ENCODE data around the gene CYB561D2. TPM values are rescaled to one million over a fixed set of nuclear protein-coding genes. Genes with fewer than 3 reads are reported as not detected.

CYB561D2 gene
- total and polyA plus RNA-seq, 2 of the 13 experiments (the other 11 are each of a cell fraction or from before 2014, with no cell fraction given) = 11.1 to 17.2 TPM

DNA sequence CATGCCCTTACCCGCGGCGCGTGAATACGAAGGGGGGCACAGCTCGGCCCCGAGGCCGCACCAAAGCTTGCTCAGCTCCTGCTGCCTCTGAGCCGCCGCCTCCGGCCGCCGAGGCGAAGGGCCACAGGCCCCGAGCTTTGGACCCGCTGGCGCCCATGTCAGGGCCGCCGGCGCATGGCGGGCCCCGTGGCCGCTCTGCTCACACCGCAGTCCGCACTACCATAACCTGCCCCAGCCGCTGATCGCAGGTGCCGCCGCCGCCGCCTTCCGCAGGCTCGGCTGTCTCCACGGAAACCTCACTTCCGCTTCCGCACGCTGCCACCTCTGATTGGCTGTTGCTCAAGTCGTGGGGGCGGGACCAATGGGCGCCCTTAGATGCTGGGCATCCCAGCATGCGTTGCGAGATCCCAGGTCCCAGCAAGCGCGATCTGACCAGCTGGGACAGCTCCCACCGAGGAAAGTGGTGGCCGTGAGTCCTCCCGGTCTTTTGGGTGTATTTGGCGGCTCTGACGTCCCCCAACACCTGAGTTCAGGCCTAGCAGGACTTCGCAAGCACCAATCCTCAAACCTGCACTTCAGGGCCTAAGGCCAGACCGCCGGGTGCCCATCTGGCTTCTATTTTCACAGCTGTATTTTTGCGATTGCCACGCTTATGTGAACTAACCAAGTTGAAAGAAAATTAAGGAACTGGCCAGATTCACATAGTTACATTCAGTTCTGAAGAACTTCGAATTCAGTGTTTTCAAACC, 22.5 kb upstream of the CYB561D2 start, which contains the start of gene TUSC2 (continued):
- TF ChIP-seq, protein P1, sequence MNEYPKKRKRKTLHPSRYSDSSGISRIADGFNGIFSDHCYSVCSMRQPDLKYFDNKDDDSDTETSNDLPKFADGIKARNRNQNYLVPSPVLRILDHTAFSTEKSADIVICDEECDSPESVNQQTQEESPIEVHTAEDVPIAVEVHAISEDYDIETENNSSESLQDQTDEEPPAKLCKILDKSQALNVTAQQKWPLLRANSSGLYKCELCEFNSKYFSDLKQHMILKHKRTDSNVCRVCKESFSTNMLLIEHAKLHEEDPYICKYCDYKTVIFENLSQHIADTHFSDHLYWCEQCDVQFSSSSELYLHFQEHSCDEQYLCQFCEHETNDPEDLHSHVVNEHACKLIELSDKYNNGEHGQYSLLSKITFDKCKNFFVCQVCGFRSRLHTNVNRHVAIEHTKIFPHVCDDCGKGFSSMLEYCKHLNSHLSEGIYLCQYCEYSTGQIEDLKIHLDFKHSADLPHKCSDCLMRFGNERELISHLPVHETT (CRISPR knock-in tag; conservative IDR thresholded peaks at IDR 0.05) = 0 out of 2 replicates have a peak, but pooled peaks have one; percentile 33
- TF ChIP-seq, protein P2, sequence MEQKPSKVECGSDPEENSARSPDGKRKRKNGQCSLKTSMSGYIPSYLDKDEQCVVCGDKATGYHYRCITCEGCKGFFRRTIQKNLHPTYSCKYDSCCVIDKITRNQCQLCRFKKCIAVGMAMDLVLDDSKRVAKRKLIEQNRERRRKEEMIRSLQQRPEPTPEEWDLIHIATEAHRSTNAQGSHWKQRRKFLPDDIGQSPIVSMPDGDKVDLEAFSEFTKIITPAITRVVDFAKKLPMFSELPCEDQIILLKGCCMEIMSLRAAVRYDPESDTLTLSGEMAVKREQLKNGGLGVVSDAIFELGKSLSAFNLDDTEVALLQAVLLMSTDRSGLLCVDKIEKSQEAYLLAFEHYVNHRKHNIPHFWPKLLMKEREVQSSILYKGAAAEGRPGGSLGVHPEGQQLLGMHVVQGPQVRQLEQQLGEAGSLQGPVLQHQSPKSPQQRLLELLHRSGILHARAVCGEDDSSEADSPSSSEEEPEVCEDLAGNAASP (CRISPR knock-in tag; IDR thresholded peaks at IDR 0.05; ENCODE audit: borderline replicate concordance) = peak; percentile 45
- TF ChIP-seq MZF1 (CRISPR knock-in tag; IDR thresholded peaks at IDR 0.05; ENCODE audit: borderline replicate concordance) (no peak), ZBTB7B (CRISPR knock-in tag; IDR thresholded peaks at IDR 0.05) (no peak), MAFK (conservative IDR thresholded peaks at IDR 0.05 in 1 of 2, IDR thresholded peaks at IDR 0.05 in 1 of 2; ENCODE audit: low read length in 2 of 2) (no peak), U2AF2 (IDR thresholded peaks at IDR 0.05; ENCODE audit: low read depth, low read length) (no peak), KLF13 (CRISPR knock-in tag; IDR thresholded peaks at IDR 0.05) (no peak), ZNF883 (CRISPR knock-in tag; IDR thresholded peaks at IDR 0.05; ENCODE audit: not compliant biosample characterization) (peak; percentile 52), NFKB2 (CRISPR knock-in tag; IDR thresholded peaks at IDR 0.05; ENCODE audit: borderline replicate concordance) (peak; percentile 83; the same call in 1 of the 2 replicates), KLF11 (CRISPR knock-in tag; IDR thresholded peaks at IDR 0.05) (0 out of 2 replicates have a peak, but pooled peaks have one; percentile 31), AGO1 (IDR thresholded peaks at IDR 0.05; ENCODE audit: low read depth, low read length, poor library complexity, severe bottlenecking) (peak; percentile 97), ZNF780A (CRISPR knock-in tag; IDR thresholded peaks at IDR 0.05) (no peak), PRMT3 (CRISPR knock-in tag; IDR thresholded peaks at IDR 0.05; ENCODE audit: borderline replicate concordance, low read depth) (no peak), ZFAT (CRISPR knock-in tag; conservative IDR thresholded peaks at IDR 0.05) (no peak)
- TF ChIP-seq, protein P3, sequence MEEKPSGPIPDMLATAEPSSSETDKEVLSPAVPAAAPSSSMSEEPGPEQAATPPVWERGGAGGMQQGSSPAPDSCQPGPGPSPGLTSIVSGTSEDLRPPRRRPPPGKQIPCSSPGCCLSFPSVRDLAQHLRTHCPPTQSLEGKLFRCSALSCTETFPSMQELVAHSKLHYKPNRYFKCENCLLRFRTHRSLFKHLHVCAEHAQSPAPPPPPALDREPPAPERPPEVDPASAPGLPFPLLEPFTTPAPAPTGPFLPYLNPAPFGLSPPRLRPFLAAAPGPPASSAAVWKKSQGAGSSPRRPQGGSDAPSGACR (CRISPR knock-in tag; IDR thresholded peaks at IDR 0.05) = peak; percentile 30; the same call in 1 of the 2 replicates
- TF ChIP-seq, protein P4, sequence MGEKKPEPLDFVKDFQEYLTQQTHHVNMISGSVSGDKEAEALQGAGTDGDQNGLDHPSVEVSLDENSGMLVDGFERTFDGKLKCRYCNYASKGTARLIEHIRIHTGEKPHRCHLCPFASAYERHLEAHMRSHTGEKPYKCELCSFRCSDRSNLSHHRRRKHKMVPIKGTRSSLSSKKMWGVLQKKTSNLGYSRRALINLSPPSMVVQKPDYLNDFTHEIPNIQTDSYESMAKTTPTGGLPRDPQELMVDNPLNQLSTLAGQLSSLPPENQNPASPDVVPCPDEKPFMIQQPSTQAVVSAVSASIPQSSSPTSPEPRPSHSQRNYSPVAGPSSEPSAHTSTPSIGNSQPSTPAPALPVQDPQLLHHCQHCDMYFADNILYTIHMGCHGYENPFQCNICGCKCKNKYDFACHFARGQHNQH (CRISPR knock-in tag; IDR thresholded peaks at IDR 0.05) = peak; percentile 33; the same call in 1 of the 2 replicates
- TF ChIP-seq, protein P5, sequence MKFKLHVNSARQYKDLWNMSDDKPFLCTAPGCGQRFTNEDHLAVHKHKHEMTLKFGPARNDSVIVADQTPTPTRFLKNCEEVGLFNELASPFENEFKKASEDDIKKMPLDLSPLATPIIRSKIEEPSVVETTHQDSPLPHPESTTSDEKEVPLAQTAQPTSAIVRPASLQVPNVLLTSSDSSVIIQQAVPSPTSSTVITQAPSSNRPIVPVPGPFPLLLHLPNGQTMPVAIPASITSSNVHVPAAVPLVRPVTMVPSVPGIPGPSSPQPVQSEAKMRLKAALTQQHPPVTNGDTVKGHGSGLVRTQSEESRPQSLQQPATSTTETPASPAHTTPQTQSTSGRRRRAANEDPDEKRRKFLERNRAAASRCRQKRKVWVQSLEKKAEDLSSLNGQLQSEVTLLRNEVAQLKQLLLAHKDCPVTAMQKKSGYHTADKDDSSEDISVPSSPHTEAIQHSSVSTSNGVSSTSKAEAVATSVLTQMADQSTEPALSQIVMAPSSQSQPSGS (CRISPR knock-in tag; IDR thresholded peaks at IDR 0.05) = peak; percentile 39; the same call in 1 of the 2 replicates
- TF ChIP-seq, protein P6, sequence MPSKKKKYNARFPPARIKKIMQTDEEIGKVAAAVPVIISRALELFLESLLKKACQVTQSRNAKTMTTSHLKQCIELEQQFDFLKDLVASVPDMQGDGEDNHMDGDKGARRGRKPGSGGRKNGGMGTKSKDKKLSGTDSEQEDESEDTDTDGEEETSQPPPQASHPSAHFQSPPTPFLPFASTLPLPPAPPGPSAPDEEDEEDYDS (CRISPR knock-in tag; IDR thresholded peaks at IDR 0.05) = peak; percentile 98
- TF ChIP-seq, protein P7, sequence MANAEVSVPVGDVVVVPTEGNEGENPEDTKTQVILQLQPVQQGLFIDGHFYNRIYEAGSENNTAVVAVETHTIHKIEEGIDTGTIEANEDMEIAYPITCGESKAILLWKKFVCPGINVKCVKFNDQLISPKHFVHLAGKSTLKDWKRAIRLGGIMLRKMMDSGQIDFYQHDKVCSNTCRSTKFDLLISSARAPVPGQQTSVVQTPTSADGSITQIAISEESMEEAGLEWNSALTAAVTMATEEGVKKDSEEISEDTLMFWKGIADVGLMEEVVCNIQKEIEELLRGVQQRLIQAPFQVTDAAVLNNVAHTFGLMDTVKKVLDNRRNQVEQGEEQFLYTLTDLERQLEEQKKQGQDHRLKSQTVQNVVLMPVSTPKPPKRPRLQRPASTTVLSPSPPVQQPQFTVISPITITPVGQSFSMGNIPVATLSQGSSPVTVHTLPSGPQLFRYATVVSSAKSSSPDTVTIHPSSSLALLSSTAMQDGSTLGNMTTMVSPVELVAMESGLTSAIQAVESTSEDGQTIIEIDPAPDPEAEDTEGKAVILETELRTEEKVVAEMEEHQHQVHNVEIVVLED (CRISPR knock-in tag; IDR thresholded peaks at IDR 0.05; ENCODE audit: borderline replicate concordance) = peak; percentile 81; the same call in 1 of the 2 replicates
